Measurements from ENCODE around the gene OR52D1. TPM values are rescaled to one million over a fixed set of nuclear protein-coding genes. Genes with fewer than 3 reads are reported as not detected.

OR52D1 gene
- total and polyA plus RNA-seq, 9 of the 15 experiments (the other 6 are each of a cell fraction or from before 2014, with no cell fraction given) = 0.14 to 1.3 (median 0.97) TPM; not detected in 6

- no peak for TF ChIP-seq CHAMP1 (IDR thresholded peaks at IDR 0.05)
- no peak for TF ChIP-seq SOX6 (IDR thresholded peaks at IDR 0.05)
- no peak for TF ChIP-seq ARID3B (CRISPR knock-in tag; IDR thresholded peaks at IDR 0.05; ENCODE audit: borderline replicate concordance)
- TF ChIP-seq CBFA2T3 (IDR thresholded peaks at IDR 0.05) = peak; percentile 62
- TF ChIP-seq CBX8 (IDR thresholded peaks at IDR 0.05; ENCODE audit: borderline replicate concordance, extremely low read depth, low read depth, low read length, poor library complexity, severe bottlenecking) = no peak
- TF ChIP-seq TEAD4 (IDR thresholded peaks at IDR 0.05; ENCODE audit: low read length) = peak; percentile 12; the same call in 1 of the 2 replicates
- no peak for TF ChIP-seq TEAD4 (CRISPR knock-in tag; IDR thresholded peaks at IDR 0.05; ENCODE audit: borderline replicate concordance)
- no peak for TF ChIP-seq DACH1 (IDR thresholded peaks at IDR 0.05; ENCODE audit: partially characterized antibody)
- TF ChIP-seq TAL1 (IDR thresholded peaks at IDR 0.05) = peak; percentile 23; the same call in 1 of the 2 replicates
- TF ChIP-seq NONO (IDR thresholded peaks at IDR 0.05; ENCODE audit: low read depth in 2 of 2, low read length in 1 of 2) = no peak
- TF ChIP-seq NCOA1 (IDR thresholded peaks at IDR 0.05; ENCODE audit: low read depth) = no peak
- no peak for TF ChIP-seq SP2 (IDR thresholded peaks at IDR 0.05; ENCODE audit: extremely low read depth, low read depth, low read length, poor library complexity, severe bottlenecking)
- no peak for TF ChIP-seq NRF1 (conservative IDR thresholded peaks at IDR 0.05 in 1 of 2, IDR thresholded peaks at IDR 0.05 in 1 of 2)
- TF ChIP-seq SLC30A9 (CRISPR knock-in tag; IDR thresholded peaks at IDR 0.05) = no peak
- TF ChIP-seq SRSF3 (IDR thresholded peaks at IDR 0.05; ENCODE audit: insufficient read depth, low read length) = no peak
- no peak for TF ChIP-seq IFI16 (CRISPR knock-in tag; IDR thresholded peaks at IDR 0.05)
- TF ChIP-seq PCBP1 (IDR thresholded peaks at IDR 0.05; ENCODE audit: low read depth, low read length, poor library complexity, severe bottlenecking) = no peak
- no peak for TF ChIP-seq STAG1 (CRISPR knock-in tag; IDR thresholded peaks at IDR 0.05; ENCODE audit: borderline replicate concordance)
- peak; percentile 72 for TF ChIP-seq ARID1B (IDR thresholded peaks at IDR 0.05)
- TF ChIP-seq, protein P1, sequence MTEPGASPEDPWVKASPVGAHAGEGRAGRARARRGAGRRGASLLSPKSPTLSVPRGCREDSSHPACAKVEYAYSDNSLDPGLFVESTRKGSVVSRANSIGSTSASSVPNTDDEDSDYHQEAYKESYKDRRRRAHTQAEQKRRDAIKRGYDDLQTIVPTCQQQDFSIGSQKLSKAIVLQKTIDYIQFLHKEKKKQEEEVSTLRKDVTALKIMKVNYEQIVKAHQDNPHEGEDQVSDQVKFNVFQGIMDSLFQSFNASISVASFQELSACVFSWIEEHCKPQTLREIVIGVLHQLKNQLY (CRISPR knock-in tag; conservative IDR thresholded peaks at IDR 0.05) = no peak
- TF ChIP-seq SMAD2 (IDR thresholded peaks at IDR 0.05; ENCODE audit: low read depth, low read length) = no peak
- no peak for TF ChIP-seq TOE1 (IDR thresholded peaks at IDR 0.05; ENCODE audit: borderline replicate concordance)
- no peak for TF ChIP-seq TOE1 (CRISPR knock-in tag; IDR thresholded peaks at IDR 0.05; ENCODE audit: borderline replicate concordance, low read depth)
- peak; percentile 50; the same call in 1 of the 2 replicates for TF ChIP-seq CBFA2T2 (conservative IDR thresholded peaks at IDR 0.05)
- no peak for TF ChIP-seq NR1H2 (CRISPR knock-in tag; IDR thresholded peaks at IDR 0.05)
Observed at GRCh38 chr11:5507933-5508305, 19.4 kb downstream of the OR52D1 start (continued).

Data from K562 (cell line).